ENCODE measurements around the gene MCM6.
A peak's percentile ranks its signal among the peaks of the same experiment; 100 is the strongest.
"Not testable (repeated sequence)": the region's sequence is repeated elsewhere in the genome, so short reads cannot be mapped to it uniquely, and the experiment has no call there.

The MCM6 gene

DNA sequence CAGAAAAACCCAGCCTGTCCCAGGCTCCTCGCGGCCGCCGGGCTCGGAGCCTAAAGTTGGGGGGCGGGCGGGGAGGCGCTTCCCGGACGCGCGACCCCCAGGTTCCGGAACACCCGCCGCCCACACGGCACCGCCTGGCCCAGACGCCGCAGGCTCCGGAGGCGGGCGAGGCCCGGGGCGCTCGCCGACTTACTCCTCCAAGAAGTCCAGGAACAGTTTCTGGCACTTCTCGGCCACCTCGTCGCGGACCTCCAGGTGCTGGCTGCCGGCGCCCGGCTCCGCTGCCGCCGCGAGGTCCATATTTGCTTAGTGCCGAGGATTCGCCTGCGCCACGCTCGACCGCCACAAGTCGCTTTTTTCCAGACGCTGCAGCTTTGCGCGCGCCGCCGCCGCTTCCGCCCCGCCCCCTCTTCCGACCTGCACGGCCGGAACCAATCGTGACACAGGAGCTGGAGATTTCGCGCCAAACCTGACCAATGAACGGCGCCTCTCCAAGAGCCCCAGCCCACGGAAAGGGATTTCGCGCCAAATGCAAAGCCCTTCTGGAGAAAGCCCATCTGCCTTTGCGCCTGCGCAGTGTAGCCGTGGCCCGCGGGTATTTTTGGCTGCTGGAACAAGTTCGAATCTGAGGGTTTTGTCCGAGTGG is at the start of gene MCM6:
Gene MCM6, minus strand, starts transcription at position 378 of the 646 bp plus-strand sequence. Its CDS starts 78 bp downstream, at position 300.
- DNase-seq (ENCODE audit: low read depth): peak; percentile 96

GRCh38 chr2:135925571-135925970 is 49.3 kb upstream of the MCM6 start:
- DNase-seq (ENCODE audit: low read depth): no peak

- DNase-seq (ENCODE audit: low read depth): no peak
Observed at GRCh38 chr2:135916207-135916606, 40.0 kb upstream of the MCM6 start.

DNA sequence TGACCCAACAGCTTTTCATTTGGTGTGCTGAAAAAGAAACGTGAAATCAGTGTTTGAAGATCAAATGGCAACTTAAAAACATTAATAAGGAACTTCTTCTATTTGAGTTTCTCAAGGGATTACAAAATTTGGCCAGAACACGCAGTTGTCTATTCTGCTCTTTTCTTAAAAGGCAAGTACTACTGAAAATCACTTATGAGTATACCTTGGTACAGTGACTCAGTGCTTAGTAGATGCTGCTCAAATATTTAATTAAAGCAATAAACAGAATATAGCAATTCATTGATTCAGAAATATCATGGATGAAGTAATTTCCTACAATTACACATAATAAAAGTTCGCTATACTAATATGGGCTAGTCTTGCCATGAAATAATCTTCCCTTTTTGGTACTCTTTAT is 38.2 kb upstream of the MCM6 start:
- no peak for DNase-seq (ENCODE audit: low read depth)

- DNase-seq (ENCODE audit: low read depth): peak; percentile 37
Observed at GRCh38 chr2:135913727-135914365, 37.6 kb upstream of the MCM6 start.

DNA sequence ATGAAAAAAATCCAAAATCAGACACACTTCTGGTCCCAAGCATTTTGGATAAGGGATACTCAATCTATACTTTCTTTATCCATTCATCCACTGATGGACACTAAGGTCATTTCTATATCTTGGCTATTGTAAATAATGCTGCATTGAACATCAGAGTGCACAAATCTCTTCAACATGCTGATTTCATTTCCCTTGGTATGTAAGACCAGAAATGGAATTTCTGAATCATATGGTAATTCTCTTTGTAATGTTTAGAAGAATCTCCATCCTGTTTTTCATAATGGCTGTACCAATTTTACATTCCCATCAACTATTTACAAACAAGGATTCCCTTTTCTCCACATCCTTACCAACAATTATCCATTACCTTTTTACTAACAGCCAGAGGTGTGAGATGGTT is 33.7 kb upstream of the MCM6 start:
- DNase-seq (ENCODE audit: low read depth): no peak

- DNase-seq (ENCODE audit: low read depth): no peak
Observed at GRCh38 chr2:135905679-135906078, 29.4 kb upstream of the MCM6 start.

- DNase-seq (ENCODE audit: low read depth): no peak
Observed at GRCh38 chr2:135904341-135904989, 28.2 kb upstream of the MCM6 start.

DNA sequence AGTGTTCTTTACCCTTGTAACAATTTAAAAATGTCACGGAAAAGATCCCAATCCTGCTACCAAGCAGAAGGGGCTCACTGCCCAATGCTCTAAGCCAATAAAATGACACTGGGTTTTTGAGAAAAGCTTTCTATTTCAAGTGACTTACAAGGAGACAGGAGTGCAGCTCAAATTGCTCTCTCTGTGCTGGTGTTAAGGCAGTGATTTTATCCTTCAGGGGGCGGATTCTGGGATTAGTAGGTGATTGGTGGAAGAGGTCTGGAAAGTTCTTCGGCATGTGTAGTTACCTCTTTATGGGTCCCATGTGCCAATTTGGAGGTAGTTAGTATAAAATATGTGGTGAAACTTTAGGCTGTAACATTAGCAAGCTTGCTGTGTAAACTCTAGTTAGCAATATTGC is 27.4 kb upstream of the MCM6 start:
- no peak for DNase-seq (ENCODE audit: low read depth)

DNA sequence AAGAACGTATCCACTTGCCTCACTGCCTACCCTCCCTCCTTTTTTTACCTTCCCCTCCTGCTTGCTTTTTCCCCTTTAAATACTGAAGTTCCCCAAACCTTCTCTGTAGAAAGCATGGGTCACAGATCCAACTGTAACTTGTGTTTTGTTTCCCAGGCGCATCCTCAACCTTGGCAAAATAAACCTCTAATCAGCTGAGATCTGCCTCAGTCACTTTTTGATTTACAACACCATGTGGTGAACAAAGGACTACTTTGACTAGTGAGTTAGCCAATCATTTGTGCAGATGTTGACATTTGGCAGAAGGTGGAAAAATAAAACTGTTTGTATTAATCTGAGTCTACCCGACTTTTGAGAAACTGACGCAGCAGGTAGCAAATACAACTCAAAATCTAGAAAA is 23.3 kb upstream of the MCM6 start:
- no peak for DNase-seq (ENCODE audit: low read depth)

- DNase-seq (ENCODE audit: low read depth): no peak
Observed at GRCh38 chr2:135898234-135898786, 22.1 kb upstream of the MCM6 start.

DNA sequence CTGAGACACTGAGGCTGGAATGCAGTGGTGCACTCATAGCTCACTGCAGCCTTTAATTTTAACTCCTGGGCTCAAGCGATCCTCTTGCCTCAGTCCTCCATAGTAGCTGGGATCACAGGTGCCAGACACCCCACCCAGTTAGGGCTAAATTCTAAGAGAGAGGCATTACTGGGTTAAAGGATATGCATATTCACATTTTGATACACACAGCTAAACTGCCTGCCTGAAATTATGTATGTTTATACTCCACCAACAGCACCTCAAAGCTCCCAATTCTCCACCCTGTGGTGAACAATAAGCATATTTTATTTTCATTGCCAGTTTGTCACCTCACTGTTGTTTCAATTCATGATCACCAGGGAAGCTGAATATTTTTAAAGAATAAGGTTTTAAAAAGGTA is 18.7 kb upstream of the MCM6 start:
- DNase-seq (ENCODE audit: low read depth): no peak

- DNase-seq (ENCODE audit: low read depth): no peak
Observed at GRCh38 chr2:135893374-135893794, 17.1 kb upstream of the MCM6 start.

GRCh38 chr2:135890835-135891234 is 14.6 kb upstream of the MCM6 start:
- DNase-seq (ENCODE audit: low read depth): no peak

DNA sequence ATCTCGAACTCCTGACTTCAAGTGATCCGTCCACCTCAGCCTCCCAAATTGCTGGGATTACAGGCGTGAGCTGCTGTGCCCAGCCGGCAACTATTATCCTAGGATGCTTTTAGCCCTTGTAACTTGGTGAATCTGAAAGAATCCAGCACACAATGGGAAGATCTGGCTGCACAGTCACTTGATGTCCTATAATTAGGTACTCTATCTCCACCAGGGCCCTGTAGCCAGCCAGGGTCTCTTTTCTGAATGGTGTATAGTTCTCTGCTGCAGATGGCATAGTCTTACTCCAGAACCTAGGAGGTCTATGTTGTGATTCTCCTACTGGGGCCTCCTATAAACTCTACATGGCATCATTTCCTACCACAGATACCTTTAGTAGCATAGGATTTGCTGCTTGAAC is 13.9 kb upstream of the MCM6 start:
- DNase-seq (ENCODE audit: low read depth): no peak

DNA sequence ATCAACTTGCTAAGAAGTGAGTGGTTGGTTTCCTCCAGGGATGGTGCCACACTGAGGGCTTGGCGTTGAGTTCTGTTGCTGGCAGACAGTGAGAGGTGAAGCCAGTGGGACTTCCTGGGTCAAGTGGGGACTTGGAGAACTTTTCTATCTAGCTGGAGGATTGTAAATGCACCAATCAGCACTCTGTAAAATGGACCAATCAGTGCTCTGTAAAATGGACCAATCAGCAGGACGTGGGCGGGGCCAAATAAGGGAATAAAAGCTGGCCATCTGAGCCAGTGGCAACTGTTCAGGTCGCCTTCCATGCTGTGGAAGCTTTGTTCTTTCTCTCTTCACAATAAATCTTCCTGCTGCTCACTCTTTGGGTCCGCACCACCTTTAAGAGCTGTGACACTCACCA is 12.3 kb upstream of the MCM6 start:
- not testable (repeated sequence) for DNase-seq (ENCODE audit: low read depth)

DNA sequence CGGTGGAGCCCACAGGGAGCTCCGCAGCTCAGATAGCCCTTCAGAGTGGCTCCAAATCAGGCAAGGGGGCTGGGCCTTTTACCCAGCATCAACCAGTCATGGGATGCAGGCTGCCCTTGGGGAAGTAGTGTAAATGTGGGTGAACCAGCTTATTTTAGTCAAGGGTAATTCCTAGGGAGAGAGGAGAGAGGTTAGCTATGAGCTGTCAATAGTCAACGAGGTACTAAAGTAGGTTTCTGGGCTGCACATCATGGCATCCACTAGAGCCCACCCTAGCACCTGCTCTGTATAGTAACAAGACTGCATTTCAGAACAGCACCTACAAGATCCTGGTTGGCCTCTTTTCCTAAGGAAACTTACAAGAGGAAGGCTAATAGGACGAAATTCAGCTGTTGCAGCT is 9.5 kb upstream of the MCM6 start:
- no peak for DNase-seq (ENCODE audit: low read depth)

DNA sequence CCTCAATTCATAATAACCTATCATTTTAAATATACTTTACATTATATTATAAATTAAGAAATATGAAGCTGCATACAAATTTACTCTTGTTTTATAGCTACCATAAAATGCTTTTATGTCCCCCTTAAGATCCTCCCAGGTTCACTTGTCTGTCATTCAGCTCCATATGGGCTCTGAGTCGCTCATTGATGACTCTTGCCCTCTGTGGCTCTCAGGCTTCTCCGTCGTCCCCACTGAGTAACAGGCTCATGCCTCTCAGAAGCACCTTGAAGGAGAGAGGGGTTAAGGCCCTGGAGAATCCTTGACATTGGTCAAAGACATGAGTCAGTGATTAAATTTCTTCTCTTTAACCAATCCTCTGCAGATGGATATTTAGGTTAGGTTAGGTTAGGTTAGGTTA is 6.2 kb upstream of the MCM6 start:
- no peak for DNase-seq (ENCODE audit: low read depth)

GRCh38 chr2:135876770-135877169 is 527 bp upstream of the MCM6 start:
- not testable (repeated sequence) for DNase-seq (ENCODE audit: low read depth)

DNA sequence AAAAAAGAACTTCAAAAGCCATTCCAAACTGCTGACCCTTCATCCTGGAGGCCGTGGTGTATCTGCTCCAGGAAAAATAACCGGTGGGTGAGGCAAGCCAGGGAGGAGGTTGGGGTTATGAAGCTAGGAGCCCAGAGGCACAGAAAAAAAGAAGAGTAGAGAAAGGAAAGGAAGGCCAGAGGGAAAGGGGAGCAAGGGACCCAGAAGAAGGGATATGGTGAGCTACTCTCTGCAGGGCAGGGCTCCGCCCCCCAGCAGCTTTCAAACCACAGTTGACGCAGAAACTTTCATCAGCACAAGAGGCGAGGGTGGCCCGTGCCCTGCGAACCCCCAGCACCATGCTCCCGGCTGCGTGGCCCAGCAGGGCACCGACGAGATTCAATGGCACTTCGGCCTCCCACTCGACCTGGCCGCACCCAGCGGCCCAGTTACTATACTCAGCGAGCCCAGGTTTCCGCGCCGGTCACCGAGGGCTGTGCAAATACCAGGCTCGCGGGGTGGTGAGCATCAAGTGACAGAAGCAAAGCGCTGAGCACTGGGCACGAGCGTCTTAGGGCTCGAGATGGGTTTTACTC is 665 bp downstream of the MCM6 start:
- peak; percentile 52 for DNase-seq (ENCODE audit: low read depth)

GRCh38 chr2:135874777-135875365 is 1.4 kb downstream of the MCM6 start:
- no peak for DNase-seq (ENCODE audit: low read depth)

DNA sequence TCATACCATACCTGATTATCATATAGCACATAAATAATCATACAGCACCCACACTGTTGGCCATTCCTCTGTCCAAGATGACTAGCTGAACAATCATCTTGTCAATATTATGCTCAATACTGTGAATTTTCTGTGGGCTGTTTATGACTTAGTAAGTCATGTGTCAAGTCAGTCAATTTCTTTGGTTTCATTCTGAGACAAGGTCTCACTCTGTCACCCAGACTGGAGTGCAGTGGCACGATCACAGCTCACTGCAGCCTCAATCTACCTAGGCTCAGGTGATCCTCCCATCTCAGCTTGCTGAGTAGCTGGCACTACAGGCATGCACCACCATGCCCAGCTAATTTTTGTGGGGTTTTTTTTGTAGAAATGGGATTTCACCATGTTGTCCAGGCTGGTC is 5.7 kb downstream of the MCM6 start:
- DNase-seq (ENCODE audit: low read depth): no peak
